Hepatocyte (in vitro differentiated cells): Measurements from ENCODE around the gene FCMR.

Experiments used
- CTCF ChIP-seq: fragments of 200-600 bp; sonication (generic); IDR thresholded peaks from 2 replicates; pipeline ENCODE4 v1.5.1; 2016; ENCODE audit warnings: antibody characterized with exemption, mild to moderate bottlenecking; ENCODE audit not compliant: poor library complexity
- EZH2 ChIP-seq: fragments of 200-600 bp; sonication (generic); IDR thresholded peaks from 2 replicates; pipeline ENCODE4 v1.6.1; 2016; ENCODE audit warnings: antibody characterized with exemption, mild to moderate bottlenecking, borderline replicate concordance

GRCh38 chr1:206960676-206961386 lies 39.1 kb upstream of the FCMR start:
- TF ChIP-seq CTCF, result no peak
- TF ChIP-seq EZH2, result no peak
